Head of caudate nucleus (tissue), 42 donors: ENCODE data around the gene LRCH3.
A peak's percentile ranks its signal among the peaks of the same experiment; 100 is the strongest.

Experiments
- DNase-seq, 42 donors: peaks; one replicate each; pipeline versions ENCODE4 v3.0.0 to v3.0.0-alpha.2; 2020 to 2021; ENCODE audit warnings: mixed read lengths in 7 of 42
- intact Hi-C: fragments of 100-400 bp; cut with DNase I; formaldehyde crosslinking; loops from one replicate; pipeline ENCODE4 v1.15.0; 2022

The LRCH3 gene

GRCh38 chr3:197791113-197791891 lies at the start of gene LRCH3:
Gene LRCH3, plus strand, starts transcription at chr3:197791254. Its CDS starts 25 bp downstream, at chr3:197791279.
- DNase-seq = peak; percentile 48 to 93 (median 84)
- intact Hi-C loops = loop anchor here (5.0 kb wide), 1 partner anchor 44 kb away; the partner anchor contains the start of gene FYTTD1

GRCh38 chr3:197742787-197743186 lies 48.3 kb upstream of the LRCH3 start:
- no peak for DNase-seq
- intact Hi-C loops = no loop called here

DNA sequence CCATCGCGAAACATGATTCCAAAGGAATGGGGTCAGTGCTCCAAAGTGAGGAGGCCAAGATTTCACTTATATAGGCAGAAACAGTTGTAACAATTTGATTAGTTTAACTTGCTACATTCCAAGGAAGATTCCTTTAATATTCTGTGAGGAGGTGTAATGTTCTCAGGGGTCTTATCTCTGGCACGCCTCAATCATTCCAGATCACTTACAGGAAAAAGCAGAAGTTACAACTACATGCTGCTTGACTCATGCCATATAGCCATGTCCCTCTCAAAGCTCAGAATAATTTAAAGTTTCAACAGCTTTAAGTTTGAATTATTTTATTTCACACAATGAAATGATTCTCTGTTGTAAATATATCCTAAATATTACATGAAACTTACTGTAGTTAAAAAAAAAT lies 44.8 kb upstream of the LRCH3 start:
- no peak for DNase-seq
- intact Hi-C loops = loop anchor here (5.0 kb wide), 1 partner anchor 46 kb away; the partner anchor contains the start of gene LRCH3

DNA sequence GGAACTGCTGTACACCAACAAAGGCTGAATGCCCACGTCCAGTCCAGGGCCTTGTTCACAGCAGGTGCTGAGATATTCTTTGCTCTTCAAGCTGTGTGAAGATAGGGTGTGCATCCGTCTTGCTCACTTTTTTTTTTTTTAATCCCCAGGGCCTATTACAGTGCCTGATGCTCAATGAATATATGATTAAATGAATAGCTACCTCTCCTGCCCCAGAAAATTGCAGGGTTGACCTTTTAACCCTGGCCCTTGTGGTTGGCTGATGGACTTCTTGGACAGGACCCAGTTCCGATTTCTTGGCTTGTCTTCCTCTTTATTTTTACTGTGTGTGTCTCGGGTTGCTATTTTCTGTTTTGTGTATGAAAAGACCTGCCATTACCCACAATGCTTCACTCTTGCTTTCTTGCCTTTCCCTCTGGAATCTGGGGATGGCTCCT lies 44.2 kb upstream of the LRCH3 start:
- peak in 1 of 42 donors; percentile 21 for DNase-seq
- intact Hi-C loops = loop anchor here (5.0 kb wide), 1 partner anchor 45 kb away; the partner anchor contains the start of gene LRCH3

DNA sequence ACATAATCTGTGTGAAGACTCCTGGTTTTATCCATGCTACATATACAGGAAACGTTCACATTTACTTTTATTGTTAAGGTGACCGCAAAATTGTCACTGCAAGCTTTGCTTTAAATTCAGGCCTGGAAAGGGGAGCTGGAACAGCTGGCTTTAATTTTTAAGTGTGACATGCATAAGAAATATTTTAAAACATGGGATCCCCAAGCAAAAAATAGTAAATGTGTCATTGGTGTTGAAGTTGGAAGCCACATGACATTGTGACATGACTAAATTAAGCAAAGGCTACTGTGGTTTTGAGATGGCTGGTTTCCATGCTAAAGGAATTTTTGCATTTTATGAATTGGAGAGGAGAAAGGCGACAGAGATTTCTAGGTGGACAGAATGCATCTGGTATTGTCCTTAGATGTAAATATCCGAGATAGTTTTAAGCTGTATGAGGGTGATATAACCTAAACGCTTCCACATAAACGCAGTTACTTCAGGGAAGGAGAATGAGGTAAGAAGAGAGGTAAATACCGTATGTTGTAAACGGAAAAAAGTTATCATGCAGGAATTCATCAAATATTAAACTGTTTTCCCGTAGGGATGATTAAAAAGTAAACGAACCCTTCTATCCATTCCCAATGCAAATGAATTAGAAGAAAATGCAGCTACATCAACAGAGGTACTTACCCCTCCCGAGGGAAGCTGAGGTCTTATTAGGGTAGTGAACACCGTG lies 42.3 kb upstream of the LRCH3 start:
- intact Hi-C loops = loop anchor here (1.0 to 5.0 kb wide), 2 partner anchors 11 to 44 kb away; partner anchors contain the start of gene LRCH3
- DNase-seq = no peak

- DNase-seq = peak in 13 of 42 donors; percentile 49 to 80 (median 72)
- intact Hi-C loops = loop anchor here (1.0 to 5.0 kb wide), 2 partner anchors 12 to 43 kb away; partner anchors contain the start of gene LRCH3
These were observed 41.8 kb upstream of the LRCH3 start for GRCh38 chr3:197749315-197749600.

DNA sequence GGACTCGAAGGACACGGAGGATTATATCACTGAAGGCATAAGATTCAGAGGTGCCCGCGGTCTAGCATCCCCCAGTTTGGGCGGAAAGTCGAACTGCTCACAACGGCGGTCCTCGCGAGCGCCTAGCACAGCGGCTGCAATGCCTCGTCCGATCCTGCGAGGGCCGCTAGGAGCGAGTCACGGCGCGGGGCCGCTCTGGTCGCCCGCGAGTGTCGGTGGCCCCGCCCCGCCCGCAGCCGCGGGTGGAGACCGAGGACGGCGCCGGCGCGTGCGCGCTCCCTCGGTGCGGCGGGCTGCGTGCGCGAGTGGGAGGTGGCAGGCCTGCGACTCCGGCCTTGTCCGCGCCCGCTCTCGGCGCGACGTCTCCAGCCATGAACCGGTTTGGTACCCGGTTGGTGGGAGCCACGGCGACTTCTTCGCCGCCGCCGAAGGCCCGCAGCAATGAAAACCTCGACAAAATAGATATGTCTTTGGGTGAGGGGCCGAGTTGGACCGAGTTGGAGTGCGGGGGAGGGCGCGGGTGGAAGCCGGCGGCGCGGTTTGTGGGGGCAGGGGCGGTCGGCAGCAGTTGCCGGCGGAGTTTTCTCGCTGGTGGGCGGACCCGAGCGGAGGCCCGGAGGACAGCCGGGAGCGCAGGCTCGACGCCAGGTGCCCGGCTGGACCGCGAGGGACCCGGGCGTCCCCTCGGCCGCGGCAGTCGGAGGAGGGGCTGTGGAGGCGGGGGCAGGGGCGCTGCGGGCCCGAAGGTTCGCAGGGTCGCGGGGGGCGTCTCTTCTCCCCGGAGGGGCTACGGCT lies 41.3 kb upstream of the LRCH3 start, which contains the start of gene FYTTD1:
Gene FYTTD1 (plus strand): TSS at position 283 of the 795 bp plus-strand sequence. CDS start 89 bp downstream, at position 372.
- intact Hi-C loops = loop anchor here (1.0 to 5.0 kb wide), 2 partner anchors 12 to 43 kb away; partner anchors contain the start of gene LRCH3
- peak; percentile 81 to 98 (median 95) for DNase-seq

GRCh38 chr3:197750396-197750831 lies 40.6 kb upstream of the LRCH3 start:
- DNase-seq = peak; percentile 33 to 84 (median 62)
- intact Hi-C loops = no loop called here

DNA sequence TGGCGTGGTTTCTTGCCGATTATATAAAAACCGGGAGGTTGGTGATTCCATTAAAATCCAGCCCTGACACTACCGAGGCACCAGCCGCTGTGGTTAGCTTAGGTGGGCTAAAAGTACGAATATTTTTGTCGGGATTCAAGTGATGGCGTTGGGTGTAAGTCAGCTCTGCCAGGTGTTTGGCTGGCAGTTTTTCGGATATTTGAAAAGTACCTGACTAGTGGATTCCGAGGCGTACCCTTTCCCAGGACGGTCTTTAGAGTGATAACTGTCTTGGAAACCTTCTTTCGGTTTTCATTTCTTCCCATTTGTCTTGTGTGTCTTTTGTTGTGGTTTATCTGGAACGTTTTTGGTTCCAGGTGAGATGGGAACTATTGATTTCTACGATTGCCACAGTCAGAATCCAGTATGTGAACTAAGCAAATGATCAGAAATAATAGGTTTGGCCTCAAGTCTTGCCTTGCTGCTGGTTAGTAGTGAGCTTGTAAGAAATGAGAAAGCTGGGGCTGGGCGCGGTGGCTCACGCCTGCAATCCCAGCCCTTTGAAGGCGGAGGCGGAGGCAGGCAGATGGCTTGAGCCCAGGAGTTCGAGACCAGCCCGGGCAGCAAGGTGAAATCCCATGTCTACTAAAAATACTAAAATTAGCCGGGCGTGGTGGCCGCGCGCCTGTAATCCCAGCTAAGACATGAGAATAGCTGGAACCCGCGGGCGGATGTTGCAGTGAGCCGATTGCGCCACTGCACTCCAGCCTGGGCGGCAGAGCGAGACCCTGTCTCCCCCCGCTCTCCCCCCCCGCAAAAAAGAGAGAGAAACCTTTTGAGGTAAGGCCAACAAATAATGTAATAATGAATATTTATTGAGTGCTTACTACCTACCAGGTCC lies 40.0 kb upstream of the LRCH3 start:
- intact Hi-C loops = no loop called here
- DNase-seq = peak in 39 of 42 donors; percentile 15 to 68 (median 36)

DNA sequence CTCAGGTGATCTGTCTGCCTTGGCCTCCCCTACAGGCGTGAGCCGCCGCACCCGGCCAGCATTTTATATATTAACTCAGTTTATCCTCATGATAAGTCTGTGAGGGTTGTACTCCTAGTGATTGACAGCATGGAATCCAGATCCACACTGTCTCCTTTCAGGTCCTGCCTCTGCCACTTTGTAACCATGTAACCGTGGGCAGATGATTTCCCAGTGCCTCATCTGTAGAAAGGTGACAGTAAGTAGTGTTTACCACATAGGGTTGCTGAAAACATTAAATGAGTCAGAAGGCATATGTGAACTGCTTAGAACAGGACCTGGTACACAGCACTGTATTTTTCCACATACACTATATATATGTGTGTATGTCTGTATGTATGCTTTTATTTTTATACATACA lies 38.9 kb upstream of the LRCH3 start:
- no peak for DNase-seq
- intact Hi-C loops = no loop called here

- intact Hi-C loops = no loop called here
- no peak for DNase-seq
These were observed 37.8 kb upstream of the LRCH3 start for GRCh38 chr3:197753263-197753662.

DNA sequence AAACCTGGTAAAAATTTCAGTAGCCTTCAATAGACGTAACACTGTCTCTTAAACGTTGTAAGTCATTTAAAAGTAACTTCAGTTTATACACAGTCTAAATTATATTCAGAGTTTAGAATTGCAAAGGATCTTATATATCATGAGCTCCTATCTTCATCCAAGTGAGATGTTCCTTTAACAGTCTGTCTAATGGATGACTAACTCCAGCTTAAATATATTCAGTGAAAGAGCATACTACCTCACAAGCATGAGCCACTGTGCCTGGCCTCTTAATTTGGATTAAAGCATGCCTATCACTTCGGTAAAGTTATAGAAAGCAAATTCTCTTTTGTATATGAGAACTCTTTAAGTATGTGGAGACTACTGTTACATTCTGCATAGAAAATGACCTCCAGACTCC lies 34.4 kb upstream of the LRCH3 start:
- DNase-seq = no peak
- intact Hi-C loops = no loop called here

GRCh38 chr3:197758512-197758911 lies 32.5 kb upstream of the LRCH3 start:
- intact Hi-C loops = no loop called here

DNA sequence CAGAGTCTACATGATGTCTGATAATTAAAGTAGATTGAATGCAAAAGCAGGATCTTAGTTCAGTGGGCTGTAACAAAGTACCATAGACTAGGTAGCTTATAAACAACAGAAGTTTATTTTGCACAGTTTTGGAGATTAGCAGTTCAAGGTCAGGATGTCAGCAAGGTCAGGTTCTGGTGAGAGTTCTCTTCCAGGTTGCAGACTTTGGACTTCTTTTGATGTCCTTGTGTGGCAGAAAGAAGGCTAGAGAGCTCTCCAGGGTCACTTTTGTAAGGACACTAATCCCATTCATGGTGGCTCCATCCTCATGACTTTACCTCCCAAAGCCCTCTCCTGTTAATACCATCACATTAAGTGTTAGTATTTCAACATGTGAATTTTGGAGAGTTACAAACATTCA lies 29.3 kb upstream of the LRCH3 start:
- intact Hi-C loops = no loop called here
- DNase-seq = no peak

More at GRCh38 chr3:197758512-197758911, 32.5 kb upstream of the LRCH3 start:
- DNase-seq = no peak

DNA sequence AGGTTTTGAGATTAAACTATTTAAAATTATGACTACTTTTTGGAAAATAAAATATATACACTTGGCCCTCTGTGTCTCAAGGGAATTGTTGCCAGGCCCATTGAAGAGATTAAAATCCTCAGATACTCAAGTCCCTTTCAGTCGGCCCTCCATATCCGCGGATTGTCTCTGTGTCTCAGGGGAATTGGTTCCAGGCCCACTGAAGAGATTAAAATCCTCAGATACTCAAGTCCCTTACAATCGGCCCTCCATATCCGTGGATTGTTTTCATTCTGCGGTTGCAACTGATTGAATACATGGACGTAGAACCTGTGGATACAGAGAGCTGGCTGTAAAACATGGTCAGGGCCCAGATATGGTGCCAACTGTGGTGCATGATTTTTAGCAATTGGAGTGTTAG lies 15.7 kb upstream of the LRCH3 start:
- no peak for DNase-seq
- intact Hi-C loops = no loop called here

- no peak for DNase-seq
- intact Hi-C loops = no loop called here
These were observed 8.8 kb upstream of the LRCH3 start for GRCh38 chr3:197782230-197782629.

- DNase-seq = no peak
- intact Hi-C loops = no loop called here
These were observed 7.0 kb upstream of the LRCH3 start for GRCh38 chr3:197784019-197784585.

- intact Hi-C loops = no loop called here
- DNase-seq = no peak
These were observed 3.6 kb upstream of the LRCH3 start for GRCh38 chr3:197787412-197787811.
